MM.1S (cell line): Measurements from ENCODE around the gene OGFRL1.

ENCODE experiments used
- DNase-seq: peaks from one replicate; pipeline ENCODE4 v3.0.0-alpha.2; 2015
- H2AFZ ChIP-seq: fragments of 300-600 bp; sonication (generic); 2 replicates; pipeline ENCODE4 v1.6.0; 2016; ENCODE audit warnings: antibody characterized with exemption, low read length
- H3F3A ChIP-seq: fragments of 300-600 bp; sonication (generic); 2 replicates; pipeline ENCODE4 v1.6.1; 2016; ENCODE audit warnings: mild to moderate bottlenecking, antibody characterized with exemption, low read length, moderate library complexity, mixed read lengths; ENCODE audit not compliant: insufficient read depth
- H3K27ac ChIP-seq: fragments of 300-600 bp; sonication (generic); 2 replicates; pipeline ENCODE4 v1.5.1; 2016; ENCODE audit warnings: mild to moderate bottlenecking, low read length
- H3K27me3 ChIP-seq: fragments of 300-600 bp; sonication (generic); replicated peaks from 2 replicates; pipeline ENCODE4 v1.6.0; 2016; ENCODE audit warnings: low read length; ENCODE audit not compliant: insufficient read depth
- H3K36me3 ChIP-seq: fragments of 300-600 bp; sonication (generic); replicated peaks from 2 replicates; pipeline ENCODE4 v1.6.1; 2016; ENCODE audit warnings: mild to moderate bottlenecking, low read length, mixed read lengths; ENCODE audit not compliant: insufficient read depth
- H3K4me1 ChIP-seq: fragments of 300-600 bp; sonication (generic); 2 replicates; pipeline ENCODE4 v1.6.1; 2016; ENCODE audit warnings: low read length, mixed read lengths
- H3K4me2 ChIP-seq: fragments of 300-600 bp; sonication (generic); 2 replicates; pipeline ENCODE4 v1.6.0; 2016; ENCODE audit warnings: low read depth, low read length
- H3K4me3 ChIP-seq: fragments of 300-600 bp; sonication (generic); 2 replicates; pipeline ENCODE4 v1.5.1; 2016; ENCODE audit warnings: low read length, mixed read lengths
- H3K79me2 ChIP-seq: fragments of 300-600 bp; sonication (generic); 2 replicates; pipeline ENCODE4 v1.6.1; 2016; ENCODE audit warnings: mixed run types, low read length, mixed read lengths
- H3K9ac ChIP-seq: fragments of 300-600 bp; sonication (generic); 2 replicates; pipeline ENCODE4 v1.6.1; 2016; ENCODE audit warnings: low read length, mixed read lengths
- H3K9me2 ChIP-seq: fragments of 300-600 bp; sonication (generic); replicated peaks from 2 replicates; pipeline ENCODE4 v1.6.1; 2016; ENCODE audit warnings: mild to moderate bottlenecking, low read length, mixed read lengths; ENCODE audit not compliant: insufficient read depth
- H3K9me3 ChIP-seq: fragments of 300-600 bp; sonication (generic); replicated peaks from 2 replicates; pipeline ENCODE4 v1.6.1; 2016; ENCODE audit warnings: mild to moderate bottlenecking, low read length, mixed read lengths; ENCODE audit not compliant: insufficient read depth
- H4K20me1 ChIP-seq: fragments of 300-600 bp; sonication (generic); 2 replicates; pipeline ENCODE4 v1.6.1; 2016; ENCODE audit warnings: mild to moderate bottlenecking, low read length, moderate library complexity, mixed read lengths; ENCODE audit not compliant: insufficient read depth
- EZH2 ChIP-seq: fragments of 300-600 bp; sonication (generic); optimal IDR thresholded peaks from 2 replicates; pipeline ENCODE3; 2017; ENCODE audit warnings: low read depth, mild to moderate bottlenecking, antibody characterized with exemption, low read length, mixed read lengths
- EZH2phosphoT487 ChIP-seq: fragments of 300-600 bp; sonication (generic); IDR thresholded peaks from 2 replicates; pipeline ENCODE4 v1.6.1; 2018; ENCODE audit warnings: antibody characterized with exemption, low read length
- TF ChIP-seq, protein P1 (sequence below): fragments of 300-600 bp; sonication (generic); IDR thresholded peaks from 2 replicates; pipeline ENCODE4 v1.5.1; 2016; ENCODE audit warnings: antibody characterized with exemption, low read length, mixed read lengths

The OGFRL1 gene

DNA sequence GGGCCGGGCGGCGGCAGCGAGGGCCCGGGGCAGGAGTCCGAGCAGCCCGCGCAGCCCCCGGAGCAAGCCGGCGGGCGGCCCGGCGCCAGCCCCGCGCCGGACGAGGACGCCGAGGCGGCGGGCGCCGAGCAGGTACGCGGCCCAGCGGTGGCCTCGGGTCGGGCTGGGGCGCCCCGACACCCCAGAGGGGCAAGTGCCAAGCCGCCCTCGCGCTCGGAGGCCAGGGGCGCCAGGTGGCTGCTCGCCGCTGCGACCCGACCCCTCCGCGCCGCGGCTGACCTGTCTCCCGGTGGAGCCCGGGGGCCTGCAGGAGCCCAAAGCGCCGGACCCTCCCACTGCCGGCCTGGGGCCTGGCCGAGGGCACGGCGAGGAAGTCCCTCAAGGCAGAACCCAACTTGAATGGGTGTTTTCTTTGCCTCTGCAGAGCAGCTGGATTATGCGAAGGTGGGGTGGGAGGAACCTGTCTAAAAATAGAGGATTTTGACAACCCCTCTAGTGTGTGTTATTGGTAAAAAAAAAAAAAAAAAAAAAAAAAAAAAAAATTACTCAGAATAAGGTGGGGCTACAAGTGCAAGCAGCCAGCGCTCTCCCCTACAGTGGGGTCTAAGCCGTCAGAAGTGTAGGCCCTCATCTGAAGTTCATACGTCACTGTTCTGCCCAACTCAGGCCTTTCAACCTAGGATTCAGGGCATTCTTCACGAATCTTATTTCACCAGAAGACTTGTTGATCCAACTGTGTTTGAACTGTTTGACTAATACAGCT is 609 bp downstream of the OGFRL1 start:
- peak; percentile 50 for DNase-seq

DNA sequence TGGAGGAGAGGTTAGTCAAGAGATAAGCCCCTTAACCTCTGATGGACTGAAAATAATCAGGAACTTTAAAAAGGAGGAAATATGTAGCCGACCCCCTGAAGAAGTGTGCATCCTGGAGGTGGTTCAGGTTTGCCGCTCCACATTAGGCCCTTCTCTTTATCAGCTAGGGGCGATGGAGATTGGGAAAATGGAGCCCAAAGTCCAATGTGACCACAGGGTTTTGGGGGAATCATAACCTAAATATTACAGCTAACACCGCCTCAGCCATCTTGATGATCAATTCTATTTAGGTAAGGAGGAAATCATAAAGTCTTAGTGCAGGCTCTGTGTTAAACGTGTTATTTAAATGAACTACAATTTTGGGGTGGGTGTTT is 1.2 kb downstream of the OGFRL1 start:
- peaks cover 15% of the 10 kb centered on the region for H3F3A ChIP-seq
- TF ChIP-seq EZH2 (no peak), EZH2phosphoT487 (no peak)
- TF ChIP-seq, protein P1, sequence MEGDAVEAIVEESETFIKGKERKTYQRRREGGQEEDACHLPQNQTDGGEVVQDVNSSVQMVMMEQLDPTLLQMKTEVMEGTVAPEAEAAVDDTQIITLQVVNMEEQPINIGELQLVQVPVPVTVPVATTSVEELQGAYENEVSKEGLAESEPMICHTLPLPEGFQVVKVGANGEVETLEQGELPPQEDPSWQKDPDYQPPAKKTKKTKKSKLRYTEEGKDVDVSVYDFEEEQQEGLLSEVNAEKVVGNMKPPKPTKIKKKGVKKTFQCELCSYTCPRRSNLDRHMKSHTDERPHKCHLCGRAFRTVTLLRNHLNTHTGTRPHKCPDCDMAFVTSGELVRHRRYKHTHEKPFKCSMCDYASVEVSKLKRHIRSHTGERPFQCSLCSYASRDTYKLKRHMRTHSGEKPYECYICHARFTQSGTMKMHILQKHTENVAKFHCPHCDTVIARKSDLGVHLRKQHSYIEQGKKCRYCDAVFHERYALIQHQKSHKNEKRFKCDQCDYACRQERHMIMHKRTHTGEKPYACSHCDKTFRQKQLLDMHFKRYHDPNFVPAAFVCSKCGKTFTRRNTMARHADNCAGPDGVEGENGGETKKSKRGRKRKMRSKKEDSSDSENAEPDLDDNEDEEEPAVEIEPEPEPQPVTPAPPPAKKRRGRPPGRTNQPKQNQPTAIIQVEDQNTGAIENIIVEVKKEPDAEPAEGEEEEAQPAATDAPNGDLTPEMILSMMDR: no peak
- H4K20me1 ChIP-seq: no peaks in the 10 kb centered on the region
- no peaks in the 10 kb centered on the region for H3K9me2 ChIP-seq
- H3K9ac ChIP-seq: peak overlapping the region; percentile 74; the same call in 1 of the 2 replicates
- H2AFZ ChIP-seq: no peak overlapping the region
- peaks cover 31% of the 10 kb centered on the region for H3K4me1 ChIP-seq
- H3K9me3 ChIP-seq: no peaks in the 10 kb centered on the region
- H3K27me3 ChIP-seq: no peaks in the 10 kb centered on the region
- no peak for DNase-seq
- H3K27ac ChIP-seq: no peak overlapping the region
- peak overlapping the region; percentile 74 for H3K4me2 ChIP-seq
- H3K36me3 ChIP-seq: no peaks in the 10 kb centered on the region; the same call in 1 of the 2 replicates
- peaks cover 36% of the 10 kb centered on the region for H3K79me2 ChIP-seq
- H3K4me3 ChIP-seq: peak overlapping the region; percentile 84

More for the DNA sequence above, 609 bp downstream of the OGFRL1 start:
- Histone ChIP-seq H4K20me1 (no peaks in the 10 kb centered on the region), H3K9me2 (no peaks in the 10 kb centered on the region), H3F3A (peaks cover 15% of the 10 kb centered on the region), H3K4me3 (peak overlapping the region; percentile 84), H3K79me2 (peaks cover 36% of the 10 kb centered on the region), H3K9ac (peak overlapping the region; percentile 74), H3K9me3 (no peaks in the 10 kb centered on the region), H3K4me1 (peaks cover 31% of the 10 kb centered on the region), H3K36me3 (no peaks in the 10 kb centered on the region; the same call in 1 of the 2 replicates), H3K4me2 (peak overlapping the region; percentile 74), H3K27ac (peak overlapping the region; percentile 50; the same call in 1 of the 2 replicates), H3K27me3 (no peaks in the 10 kb centered on the region), H2AFZ (peak overlapping the region; percentile 55; the same call in 1 of the 2 replicates)
- no peak for TF ChIP-seq EZH2phosphoT487

DNA sequence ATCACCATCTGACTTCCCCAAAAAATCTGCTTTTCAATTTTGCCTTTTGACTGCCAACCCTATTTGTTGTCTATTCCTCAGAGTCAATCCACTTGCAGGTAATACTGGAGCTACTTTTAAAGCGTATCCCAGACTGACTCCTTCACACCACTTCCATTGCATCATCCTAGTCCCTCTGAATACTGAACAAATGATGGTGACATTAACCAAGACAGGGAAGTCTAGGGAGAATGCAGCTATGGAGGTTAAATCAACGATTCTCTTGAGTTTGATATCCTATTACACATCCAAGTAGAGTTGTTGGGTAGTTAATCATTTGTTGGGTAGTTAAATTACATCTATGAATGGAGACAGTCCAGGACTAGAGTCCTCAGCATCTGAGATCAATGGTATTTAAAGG is 2.0 kb downstream of the OGFRL1 start:
- H3F3A ChIP-seq: peaks cover 15% of the 10 kb centered on the region

More for the DNA sequence above, 2.0 kb downstream of the OGFRL1 start:
- H3K9me3 ChIP-seq: no peaks in the 10 kb centered on the region
- no peak for TF ChIP-seq EZH2
- TF ChIP-seq EZH2phosphoT487: no peak
- TF ChIP-seq, protein P1: no peak
- H3K4me1 ChIP-seq: peaks cover 31% of the 10 kb centered on the region
- H3K27ac ChIP-seq: no peak overlapping the region
- H3K4me3 ChIP-seq: no peak overlapping the region
- no peak overlapping the region for H3K4me2 ChIP-seq
- H3K27me3 ChIP-seq: no peaks in the 10 kb centered on the region
- no peaks in the 10 kb centered on the region for H4K20me1 ChIP-seq
- H3K36me3 ChIP-seq: peaks cover 3% of the 10 kb centered on the region; the same call in 1 of the 2 replicates
- H3K9me2 ChIP-seq: no peaks in the 10 kb centered on the region
- H2AFZ ChIP-seq: no peak overlapping the region
- DNase-seq: no peak
- H3K79me2 ChIP-seq: peaks cover 36% of the 10 kb centered on the region
- H3K9ac ChIP-seq: no peak overlapping the region
